ENCODE data around the gene TMEM143.

The TMEM143 gene

GRCh38 chr19:48355365-48355954 is 8.3 kb downstream of the TMEM143 start:
- DNase-seq, result no peak

GRCh38 chr19:48354332-48354992 is 9.3 kb downstream of the TMEM143 start:
- no peak for DNase-seq

GRCh38 chr19:48353677-48354076 is 10.1 kb downstream of the TMEM143 start:
- no peak for DNase-seq

GRCh38 chr19:48351341-48351752 is 12.4 kb downstream of the TMEM143 start:
- DNase-seq, result peak; percentile 41 to 66 (median 57)

GRCh38 chr19:48350856-48351255 is 12.9 kb downstream of the TMEM143 start:
- DNase-seq, result no peak

- no peak for DNase-seq
These were observed 15.0 kb downstream of the TMEM143 start for GRCh38 chr19:48348737-48349136.

GRCh38 chr19:48348045-48348444 is 15.7 kb downstream of the TMEM143 start:
- DNase-seq, result no peak

- DNase-seq, result no peak
These were observed 17.5 kb downstream of the TMEM143 start for GRCh38 chr19:48346191-48346590.

- DNase-seq, result no peak
These were observed 18.8 kb downstream of the TMEM143 start for GRCh38 chr19:48344892-48345291.

GRCh38 chr19:48342841-48343540 is 20.7 kb downstream of the TMEM143 start:
- no peak for DNase-seq

- no peak for DNase-seq
These were observed 21.4 kb downstream of the TMEM143 start for GRCh38 chr19:48342414-48342738.

- DNase-seq, result no peak
These were observed 22.0 kb downstream of the TMEM143 start for GRCh38 chr19:48341515-48342413.

- peak; percentile 27 to 67 (median 34) for DNase-seq
These were observed 22.7 kb downstream of the TMEM143 start for GRCh38 chr19:48340995-48341394.

- no peak for DNase-seq
These were observed 24.8 kb downstream of the TMEM143 start for GRCh38 chr19:48338802-48339503.

- no peak for DNase-seq
These were observed 25.4 kb downstream of the TMEM143 start for GRCh38 chr19:48338253-48338755.

GRCh38 chr19:48333467-48334384 is 30.0 kb downstream of the TMEM143 start:
- peak; percentile 80 to 97 (median 87) for DNase-seq

- DNase-seq, result peak; percentile 95 to 100 (median 100)
These were observed 30.9 kb downstream of the TMEM143 start for GRCh38 chr19:48332662-48333466.

GRCh38 chr19:48332351-48332661 is 31.4 kb downstream of the TMEM143 start:
- no peak for DNase-seq

- peak; percentile 90 to 96 (median 95) for DNase-seq
These were observed 33.6 kb downstream of the TMEM143 start for GRCh38 chr19:48330012-48330681.

Data from NCI-H1417 (cell line).